ENCODE results near the gene RBBP9. TPM values are rescaled to one million over a fixed set of nuclear protein-coding genes. Genes with fewer than 3 reads are reported as not detected.
"Not testable (repeated sequence)": the region's sequence is repeated elsewhere in the genome, so short reads cannot be mapped to it uniquely, and the experiment has no call there.

RBBP9 gene
- total RNA-seq, 2 donors from 2014 or later, result 10.4 to 12.6 TPM

GRCh38 chr20:18507218-18508191, 10.5 kb upstream of the RBBP9 start, which contains the start of gene SEC23B:
TSS of gene SEC23B (plus strand) at chr20:18507940. CDS start at chr20:18510836, 2,896 bp downstream.
- DNase-seq (peak; percentile 98 to 99), ATAC-seq (peak; percentile 96)
- intact Hi-C loops (cut with DNase I, micrococcal nuclease), result no loop called here

- intact Hi-C loops (cut with DNase I, micrococcal nuclease), result no loop called here
- DNase-seq, result no peak
Observed at GRCh38 chr20:18506744-18507143, 9.7 kb upstream of the RBBP9 start.

GRCh38 chr20:18504479-18505060, 7.5 kb upstream of the RBBP9 start:
- no peak for ATAC-seq
- DNase-seq, result peak; percentile 21 to 31
- intact Hi-C loops (cut with DNase I, micrococcal nuclease), result no loop called here

More at GRCh38 chr20:18506744-18507143, 9.7 kb upstream of the RBBP9 start:
- ATAC-seq, result no peak

- DNase-seq; ATAC-seq; intact Hi-C loops (cut with DNase I, micrococcal nuclease): not testable (repeated sequence)
Observed at GRCh38 chr20:18501672-18502071, 4.6 kb upstream of the RBBP9 start.

- DNase-seq (no peak), ATAC-seq (no peak)
- intact Hi-C loops (cut with DNase I, micrococcal nuclease), result no loop called here
Observed at GRCh38 chr20:18497603-18498002, 578 bp upstream of the RBBP9 start.

GRCh38 chr20:18496042-18496441, 983 bp downstream of the RBBP9 start:
- no peak for ATAC-seq
- intact Hi-C loops (cut with DNase I, micrococcal nuclease), result no loop called here
- DNase-seq, result no peak

- DNase-seq, result no peak
- intact Hi-C loops (cut with DNase I, micrococcal nuclease), result no loop called here
- no peak for ATAC-seq
Observed at GRCh38 chr20:18488301-18488700, 8.7 kb downstream of the RBBP9 start.

GRCh38 chr20:18481596-18481995, 15.4 kb downstream of the RBBP9 start:
- intact Hi-C loops (cut with DNase I, micrococcal nuclease), result no loop called here
- no peak for ATAC-seq
- no peak for DNase-seq

- ATAC-seq, result no peak
- intact Hi-C loops (cut with DNase I, micrococcal nuclease), result no loop called here
- no peak for DNase-seq
Observed at GRCh38 chr20:18477821-18478220, 19.2 kb downstream of the RBBP9 start.

- DNase-seq (no peak), ATAC-seq (no peak)
- intact Hi-C loops (cut with DNase I, micrococcal nuclease), result no loop called here
Observed at GRCh38 chr20:18477218-18477617, 19.8 kb downstream of the RBBP9 start.

GRCh38 chr20:18466894-18467730, 29.9 kb downstream of the RBBP9 start, which contains the start of the genes DZANK1 and POLR3F:
TSS of gene DZANK1 (minus strand) at chr20:18467030. CDS start at chr20:18465358, 1,672 bp downstream.
TSS of gene POLR3F (plus strand) at chr20:18467390. CDS start at chr20:18467507, 117 bp downstream.
- DNase-seq, result peak; percentile 95 to 97
- ATAC-seq, result peak; percentile 100
- intact Hi-C loops (cut with DNase I, micrococcal nuclease), result no loop called here

- intact Hi-C loops (cut with DNase I, micrococcal nuclease), result no loop called here
- ATAC-seq, result peak; percentile 31
- no peak for DNase-seq
Observed at GRCh38 chr20:18466574-18466893, 30.5 kb downstream of the RBBP9 start.

GRCh38 chr20:18465536-18466200, 31.4 kb downstream of the RBBP9 start:
- no peak for ATAC-seq
- intact Hi-C loops (cut with DNase I, micrococcal nuclease), result no loop called here
- DNase-seq, result no peak

GRCh38 chr20:18456600-18456999, 40.4 kb downstream of the RBBP9 start:
- intact Hi-C loops (cut with DNase I, micrococcal nuclease), result no loop called here
- no peak for ATAC-seq
- no peak for DNase-seq

GRCh38 chr20:18443886-18444285, 53.1 kb downstream of the RBBP9 start:
- ATAC-seq (no peak), DNase-seq (no peak)
- intact Hi-C loops (cut with DNase I, micrococcal nuclease), result no loop called here

GRCh38 chr20:18440403-18440802, 56.6 kb downstream of the RBBP9 start:
- intact Hi-C loops (cut with DNase I, micrococcal nuclease), result no loop called here
- ATAC-seq (no peak), DNase-seq (no peak)

- no peak for DNase-seq
- intact Hi-C loops (cut with DNase I, micrococcal nuclease), result no loop called here
- ATAC-seq, result no peak
Observed at GRCh38 chr20:18436847-18437246, 60.2 kb downstream of the RBBP9 start.

Measured in left colon (tissue), 2 donors.